HCT116 (cell line): ENCODE data around the gene CSNK2A2.

Source experiments
- CEBPB ChIP-seq: IDR thresholded peaks from 2 replicates; pipeline ENCODE4 v1.6.1; 2012; ENCODE audit warnings: low read depth
- ELF1 ChIP-seq: IDR thresholded peaks from 2 replicates; pipeline ENCODE4 v1.6.1; 2012; ENCODE audit warnings: low read depth, borderline replicate concordance
- EZH2 ChIP-seq: fragments of 200-600 bp; sonication (generic); IDR thresholded peaks from 2 replicates; pipeline ENCODE4 v1.6.1; 2017; ENCODE audit warnings: antibody characterized with exemption, mixed run types
- FOSL1 ChIP-seq: IDR thresholded peaks from 2 replicates; pipeline ENCODE4 v1.6.1; 2012; ENCODE audit warnings: low read depth
- POLR2A ChIP-seq: IDR thresholded peaks from 2 replicates; pipeline ENCODE4 v1.7.0; 2011; ENCODE audit warnings: borderline replicate concordance; ENCODE audit not compliant: insufficient read depth, insufficient read length; ENCODE audit errors: extremely low read depth
- RAD21 ChIP-seq: IDR thresholded peaks from 2 replicates; pipeline ENCODE4 v1.6.1; 2012; ENCODE audit warnings: low read depth, mild to moderate bottlenecking
- SP1 ChIP-seq: IDR thresholded peaks from 2 replicates; pipeline ENCODE4 v1.6.1; 2012; ENCODE audit warnings: low read depth
- TF ChIP-seq, protein P1 (sequence below), 3 experiments: fragments of 200-600 bp in 1 of 3; sonication (generic) in 1 of 3; IDR thresholded peaks in 2 of 3; conservative IDR thresholded peaks in 1 of 3; 2 replicates each; pipeline ENCODE4 v1.5.1; 2012 to 2017; ENCODE audit warnings: low read depth in 2 of 3, low read length in 2 of 3, antibody characterized with exemption in 1 of 3, borderline replicate concordance in 1 of 3, control low read depth in 1 of 3, mild to moderate bottlenecking in 1 of 3, mixed read lengths in 1 of 3, mixed run types in 1 of 3, moderate library complexity in 1 of 3; ENCODE audit not compliant: insufficient read depth in 1 of 3
- TF ChIP-seq, protein P2 (sequence below): IDR thresholded peaks from 2 replicates; pipeline ENCODE4 v1.6.1; 2012; ENCODE audit warnings: low read depth

DNA sequence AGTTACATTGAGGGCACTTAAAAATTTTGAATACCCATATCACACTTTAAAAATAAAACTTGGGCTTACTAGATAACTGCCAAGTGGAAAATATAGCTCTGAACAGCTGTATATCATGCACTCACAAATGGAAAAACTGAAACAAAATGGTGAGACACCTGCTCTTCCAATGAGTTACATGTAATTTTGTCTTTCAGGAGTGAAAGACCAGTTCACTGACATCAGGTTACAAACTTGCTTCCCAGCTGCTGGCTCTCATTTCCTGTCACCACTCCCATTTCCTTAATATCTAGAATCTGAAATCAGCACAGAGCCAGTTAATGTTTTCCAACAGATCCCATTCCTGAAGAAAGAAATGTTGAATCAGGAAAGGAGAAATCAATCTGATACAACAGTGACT, 10.8 kb downstream of the CSNK2A2 start:
- TF ChIP-seq, protein P1, sequence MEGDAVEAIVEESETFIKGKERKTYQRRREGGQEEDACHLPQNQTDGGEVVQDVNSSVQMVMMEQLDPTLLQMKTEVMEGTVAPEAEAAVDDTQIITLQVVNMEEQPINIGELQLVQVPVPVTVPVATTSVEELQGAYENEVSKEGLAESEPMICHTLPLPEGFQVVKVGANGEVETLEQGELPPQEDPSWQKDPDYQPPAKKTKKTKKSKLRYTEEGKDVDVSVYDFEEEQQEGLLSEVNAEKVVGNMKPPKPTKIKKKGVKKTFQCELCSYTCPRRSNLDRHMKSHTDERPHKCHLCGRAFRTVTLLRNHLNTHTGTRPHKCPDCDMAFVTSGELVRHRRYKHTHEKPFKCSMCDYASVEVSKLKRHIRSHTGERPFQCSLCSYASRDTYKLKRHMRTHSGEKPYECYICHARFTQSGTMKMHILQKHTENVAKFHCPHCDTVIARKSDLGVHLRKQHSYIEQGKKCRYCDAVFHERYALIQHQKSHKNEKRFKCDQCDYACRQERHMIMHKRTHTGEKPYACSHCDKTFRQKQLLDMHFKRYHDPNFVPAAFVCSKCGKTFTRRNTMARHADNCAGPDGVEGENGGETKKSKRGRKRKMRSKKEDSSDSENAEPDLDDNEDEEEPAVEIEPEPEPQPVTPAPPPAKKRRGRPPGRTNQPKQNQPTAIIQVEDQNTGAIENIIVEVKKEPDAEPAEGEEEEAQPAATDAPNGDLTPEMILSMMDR (IDR thresholded peaks at IDR 0.05 in 2 of 3, conservative IDR thresholded peaks at IDR 0.05 in 1 of 3; ENCODE audit: borderline replicate concordance in 1 of 3, insufficient read depth in 1 of 3, low read depth in 2 of 3, low read length in 2 of 3) = no peak
- TF ChIP-seq SP1 (no peak), ELF1 (no peak), RAD21 (no peak), EZH2 (no peak), FOSL1 (no peak), POLR2A (no peak), CEBPB (no peak)
- TF ChIP-seq, protein P2, sequence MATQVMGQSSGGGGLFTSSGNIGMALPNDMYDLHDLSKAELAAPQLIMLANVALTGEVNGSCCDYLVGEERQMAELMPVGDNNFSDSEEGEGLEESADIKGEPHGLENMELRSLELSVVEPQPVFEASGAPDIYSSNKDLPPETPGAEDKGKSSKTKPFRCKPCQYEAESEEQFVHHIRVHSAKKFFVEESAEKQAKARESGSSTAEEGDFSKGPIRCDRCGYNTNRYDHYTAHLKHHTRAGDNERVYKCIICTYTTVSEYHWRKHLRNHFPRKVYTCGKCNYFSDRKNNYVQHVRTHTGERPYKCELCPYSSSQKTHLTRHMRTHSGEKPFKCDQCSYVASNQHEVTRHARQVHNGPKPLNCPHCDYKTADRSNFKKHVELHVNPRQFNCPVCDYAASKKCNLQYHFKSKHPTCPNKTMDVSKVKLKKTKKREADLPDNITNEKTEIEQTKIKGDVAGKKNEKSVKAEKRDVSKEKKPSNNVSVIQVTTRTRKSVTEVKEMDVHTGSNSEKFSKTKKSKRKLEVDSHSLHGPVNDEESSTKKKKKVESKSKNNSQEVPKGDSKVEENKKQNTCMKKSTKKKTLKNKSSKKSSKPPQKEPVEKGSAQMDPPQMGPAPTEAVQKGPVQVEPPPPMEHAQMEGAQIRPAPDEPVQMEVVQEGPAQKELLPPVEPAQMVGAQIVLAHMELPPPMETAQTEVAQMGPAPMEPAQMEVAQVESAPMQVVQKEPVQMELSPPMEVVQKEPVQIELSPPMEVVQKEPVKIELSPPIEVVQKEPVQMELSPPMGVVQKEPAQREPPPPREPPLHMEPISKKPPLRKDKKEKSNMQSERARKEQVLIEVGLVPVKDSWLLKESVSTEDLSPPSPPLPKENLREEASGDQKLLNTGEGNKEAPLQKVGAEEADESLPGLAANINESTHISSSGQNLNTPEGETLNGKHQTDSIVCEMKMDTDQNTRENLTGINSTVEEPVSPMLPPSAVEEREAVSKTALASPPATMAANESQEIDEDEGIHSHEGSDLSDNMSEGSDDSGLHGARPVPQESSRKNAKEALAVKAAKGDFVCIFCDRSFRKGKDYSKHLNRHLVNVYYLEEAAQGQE = no peak
